HepG2 (cell line): ENCODE measurements around the gene DSCAML1. TPM values are rescaled to one million over a fixed set of nuclear protein-coding genes. Genes with fewer than 3 reads are reported as not detected.

Source experiments
- ATAC-seq: fragments of 200-7000 bp; cut with Tn5 transposase; 3 replicates; pipeline ENCODE4 v1.9.1; 2020; ENCODE audit warnings: mild to moderate bottlenecking, moderate library complexity
- BruUV-seq: library from RNA; stranded (reverse); fragments of 400-500 nt; replicated peaks from 2 replicates; lab custom pipeline; 2021; lab: Mats Ljungman, UMichigan
- CTCF ChIA-PET: fragments of 300-600 bp; formaldehyde crosslinking; extraction: SDS; loops from one replicate; lab custom pipeline; 2021; ENCODE audit warnings: low total read pairs, inconsistent platforms, low intra/inter-chr PET ratio; lab: Yijun Ruan, JAX
- POLR2A ChIA-PET: fragments of 350-600 bp; sonication (Branson Sonifier 250); formaldehyde crosslinking; loops from one replicate; lab custom pipeline; 2020; ENCODE audit warnings: antibody characterized with exemption, inconsistent platforms; lab: Yijun Ruan, JAX
- DNase-seq: peaks from one replicate; pipeline ENCODE4 v3.0.0-alpha.2; 2015; ENCODE audit warnings: low spot score
- FAIRE-seq: peaks from 3 replicates; lab custom pipeline; 2011; peaks lifted over from hg19 to GRCh38; lab: Jason Lieb, UNC
- H2AFZ ChIP-seq: one replicate; pipeline ENCODE4 v1.6.1; 2011; ENCODE audit warnings: low read length, inconsistent platforms
- H3K27ac ChIP-seq: fragments of 300-600 bp; 3 replicates; pipeline ENCODE4 v1.8.0; 2011; ENCODE audit warnings: mixed run types, mild to moderate bottlenecking, mixed read lengths, low read length, inconsistent platforms; ENCODE audit not compliant: insufficient read depth; ENCODE audit errors: extremely low read length
- H3K27me3 ChIP-seq, 2 experiments: fragments of 200-600 bp in 1 of 2; 2 replicates in 1 of 2; 3 replicates in 1 of 2; pipeline versions ENCODE4 v1.6.0 to v1.8.0; 2011; ENCODE audit warnings: low read length in 2 of 2, mild to moderate bottlenecking in 2 of 2, moderate library complexity in 2 of 2, inconsistent platforms in 1 of 2; ENCODE audit not compliant: insufficient read depth in 2 of 2, control insufficient read depth in 1 of 2
- H3K36me3 ChIP-seq, 2 experiments: fragments of 200-600 bp in 1 of 2; replicated peaks in 1 of 2; 2 replicates in 1 of 2; 3 replicates in 1 of 2; pipeline versions ENCODE4 v1.5.1 to v1.8.0; 2011; ENCODE audit warnings: low read length in 2 of 2, inconsistent platforms in 1 of 2; ENCODE audit not compliant: insufficient read depth in 2 of 2, control insufficient read depth in 1 of 2
- H3K4me1 ChIP-seq: 2 replicates; pipeline ENCODE4 v1.5.1; 2012; ENCODE audit warnings: low read length, inconsistent platforms; ENCODE audit not compliant: insufficient read depth
- H3K4me2 ChIP-seq: 2 replicates; pipeline ENCODE4 v1.6.0; 2011; ENCODE audit warnings: low read depth, low read length, inconsistent platforms
- H3K4me3 ChIP-seq, 3 experiments: fragments of 200-600 bp in 1 of 3; sonication (generic), shearing (Covaris generic) in 1 of 3; replicated peaks in 1 of 3; 2 replicates each; pipeline ENCODE4 v1.5.1; 2011 to 2016; ENCODE audit warnings: low read length in 3 of 3, inconsistent platforms in 2 of 3, low read depth in 2 of 3, mild to moderate bottlenecking in 2 of 3, control low read depth in 1 of 3, mixed read lengths in 1 of 3; ENCODE audit not compliant: insufficient read depth in 1 of 3
- H3K79me2 ChIP-seq: one replicate; pipeline ENCODE4 v1.6.1; 2011; ENCODE audit warnings: low read length, inconsistent platforms; ENCODE audit not compliant: insufficient read depth
- H3K9ac ChIP-seq: 2 replicates; pipeline ENCODE4 v1.6.0; 2011; ENCODE audit warnings: mild to moderate bottlenecking, low read depth, low read length, inconsistent platforms; ENCODE audit not compliant: insufficient read depth
- H3K9me3 ChIP-seq: 2 replicates; pipeline ENCODE4 v1.5.1; 2012; ENCODE audit warnings: mild to moderate bottlenecking, low read length
- H4K20me1 ChIP-seq: 2 replicates; pipeline ENCODE4 v1.6.0; 2011; ENCODE audit warnings: inconsistent platforms, mild to moderate bottlenecking, low read length, moderate library complexity; ENCODE audit not compliant: insufficient read depth
- AKAP8 ChIP-seq: sonication (generic); formaldehyde crosslinking; IDR thresholded peaks from 2 replicates; pipeline ENCODE4 v1.5.1; 2020; ENCODE audit warnings: mild to moderate bottlenecking, missing genetic modification reagents
- RFXAP ChIP-seq: sonication (generic); formaldehyde crosslinking; IDR thresholded peaks from 2 replicates; pipeline ENCODE4 v1.4.0; 2020; ENCODE audit warnings: missing genetic modification reagents, borderline replicate concordance
- SMARCE1 ChIP-seq: fragments of 450-650 bp; IDR thresholded peaks from 2 replicates; pipeline ENCODE4 v1.6.1; 2017; ENCODE audit warnings: borderline replicate concordance
- SMYD3 ChIP-seq: sonication (generic); formaldehyde crosslinking; IDR thresholded peaks from 2 replicates; pipeline ENCODE4 v1.8.1; 2023; ENCODE audit warnings: mild to moderate bottlenecking, missing genetic modification reagents
- ZBTB1 ChIP-seq: sonication (generic); formaldehyde crosslinking; IDR thresholded peaks from 2 replicates; pipeline ENCODE4 v1.4.0; 2020; ENCODE audit warnings: missing genetic modification reagents, borderline replicate concordance
- ZFP1 ChIP-seq: IDR thresholded peaks from 2 replicates; pipeline ENCODE4 v1.6.1; 2016
- ZMYM4 ChIP-seq: sonication (generic); formaldehyde crosslinking; IDR thresholded peaks from 2 replicates; pipeline ENCODE4 v1.8.1; 2023; ENCODE audit warnings: mild to moderate bottlenecking, missing genetic modification reagents
- ZNF20 ChIP-seq: sonication (generic); formaldehyde crosslinking; IDR thresholded peaks from 2 replicates; pipeline ENCODE4 v1.4.0; 2020; ENCODE audit warnings: mild to moderate bottlenecking, moderate library complexity, missing genetic modification reagents
- ZNF3 ChIP-seq: IDR thresholded peaks from 2 replicates; pipeline ENCODE4 v1.7.0; 2017; ENCODE audit warnings: inconsistent platforms
- ZNF30 ChIP-seq: sonication (generic); formaldehyde crosslinking; IDR thresholded peaks from 2 replicates; pipeline ENCODE4 v1.5.0; 2020; ENCODE audit warnings: mild to moderate bottlenecking, missing genetic modification reagents
- ZNF354B ChIP-seq: sonication (generic); formaldehyde crosslinking; IDR thresholded peaks from 2 replicates; pipeline ENCODE4 v1.8.0; 2022; ENCODE audit warnings: mild to moderate bottlenecking, missing genetic modification reagents
- ZNF749 ChIP-seq: sonication (generic); formaldehyde crosslinking; IDR thresholded peaks from 2 replicates; pipeline ENCODE4 v1.8.0; 2022; ENCODE audit warnings: mild to moderate bottlenecking, missing genetic modification reagents, moderate library complexity, borderline replicate concordance
- ZZZ3 ChIP-seq: sonication (generic); formaldehyde crosslinking; IDR thresholded peaks from 2 replicates; pipeline ENCODE4 v1.4.0; 2020; ENCODE audit warnings: missing genetic modification reagents, mild to moderate bottlenecking, borderline replicate concordance
- WGBS: methylation state at CpG from one replicate; pipeline ENCODE4 v1.1.6; 2017; ENCODE audit warnings: low lambda C conversion rate; 5-methylcytosine and 5-hydroxymethylcytosine counted together
- in situ Hi-C: cut with HindIII; loops from 2 replicates; pipeline ENCODE4 v1.10.0; 2017; ENCODE audit warnings: low pct_unique_long_range_greater_than_20kb; ENCODE audit not compliant: extremely low pct_ligation_motif_present
- intact Hi-C: fragments of 100-400 bp; cut with micrococcal nuclease; formaldehyde crosslinking; loops from one replicate; pipeline ENCODE4 v1.10.0; 2022; ENCODE audit not compliant: unreplicated experiment
- polyA plus RNA-seq, 8 experiments: library from polyadenylated mRNA; depleted of rRNA in 3 of 8; stranded (reverse) in 7 of 8; unstranded in 1 of 8; fragments of >200 nt; fragmentation: Illumina TruSeq in 4 of 8; extraction: Trizol in 4 of 8; gene quantifications; 2 replicates each; pipeline versions ENCODE4 v1.2.1 to v1.2.3, GENCODE V29; 2011 to 2016; ENCODE audit warnings: low read depth in 4 of 8, missing spikeins in 1 of 8, mixed read lengths in 1 of 8; ENCODE audit not compliant: insufficient read depth in 1 of 8
- total RNA-seq, 5 experiments: library from RNA; depleted of rRNA; stranded (reverse); fragments of >200 nt; fragmentation: Illumina TruSeq; extraction: Trizol; gene quantifications; 2 replicates each; pipeline ENCODE4 v1.2.3, GENCODE V29; 2016; ENCODE audit warnings: low read depth in 1 of 5

DSCAML1 gene
- total and polyA plus RNA-seq, 2 of the 13 experiments (the other 11 are each of a cell fraction or from before 2014, with no cell fraction given), result 0.29 to 0.40 TPM

DNA sequence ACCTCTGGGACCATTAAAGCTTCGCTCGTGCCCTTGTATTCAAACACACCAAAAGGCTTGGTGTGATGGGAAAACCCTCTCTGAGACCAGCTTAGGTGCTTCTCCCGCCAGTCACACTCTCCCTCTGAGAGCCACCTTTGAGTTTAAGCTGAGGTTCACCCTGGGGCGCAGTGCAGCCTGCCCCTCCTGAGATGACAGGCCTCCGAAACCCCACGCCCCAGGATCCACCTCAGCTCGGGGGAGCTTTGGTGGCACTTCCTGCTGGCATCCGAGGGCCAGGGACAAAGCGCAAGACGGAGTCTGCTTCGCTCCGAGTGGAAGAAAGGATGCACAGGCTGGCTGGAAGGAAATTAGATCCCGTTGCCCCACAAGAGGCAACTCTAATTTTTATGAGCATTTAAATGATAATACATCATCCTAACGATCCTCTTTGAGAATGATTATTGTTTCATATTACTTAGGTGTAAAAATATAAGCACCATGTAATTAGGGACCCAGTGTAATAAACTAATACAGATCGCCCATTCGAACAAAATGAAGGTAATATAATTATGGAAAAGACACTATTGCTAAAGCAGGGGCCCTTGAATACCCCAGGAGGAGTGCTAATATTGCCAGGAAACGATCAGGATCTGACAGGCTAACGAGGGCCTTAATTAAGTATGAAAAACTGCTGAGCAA, 334.7 kb downstream of the DSCAML1 start:
- Histone ChIP-seq H3K4me1 (no peaks in the 10 kb centered on the region), H3K27ac (no peak overlapping the region), H3K36me3 (no peaks in the 10 kb centered on the region), H3K79me2 (no peaks in the 10 kb centered on the region), H3K9me3 (no peaks in the 10 kb centered on the region), H3K4me3 (no peak overlapping the region), H2AFZ (no peak overlapping the region), H3K4me2 (no peak overlapping the region), H3K27me3 (peaks cover 5 to 23% of the 10 kb centered on the region in 2 experiments; a peak in 4 of 5 replicates), H4K20me1 (no peaks in the 10 kb centered on the region), H3K9ac (no peak overlapping the region)
- POLR2A ChIA-PET, result no interaction called here
- intact Hi-C loops (no loop called here), in situ Hi-C loops (no loop called here)
- 39% methylated on average over 15 of the region's 18 CpGs for WGBS
- DNase-seq (no peak), FAIRE-seq (no peak), ATAC-seq (no peak)
- no peak for TF ChIP-seq ZZZ3 (CRISPR knock-in tag)
- no peak for TF ChIP-seq RFXAP (CRISPR knock-in tag)
- TF ChIP-seq ZNF749, result no peak
- no peak for TF ChIP-seq ZNF3 (CRISPR knock-in tag)
- no peak for TF ChIP-seq ZNF354B (CRISPR knock-in tag)
- no peak for TF ChIP-seq ZFP1
- TF ChIP-seq ZNF20 (CRISPR knock-in tag), result no peak
- TF ChIP-seq ZBTB1 (CRISPR knock-in tag), result no peak
- TF ChIP-seq SMARCE1, result no peak
- no peak for TF ChIP-seq ZMYM4 (CRISPR knock-in tag)
- no peak for TF ChIP-seq ZNF30 (CRISPR knock-in tag)
- TF ChIP-seq AKAP8 (CRISPR knock-in tag), result no peak
- no peak for TF ChIP-seq SMYD3 (CRISPR knock-in tag)
- CTCF ChIA-PET, result no interaction called here
- BruUV-seq, result no TSS peak
